Brain microvascular endothelial cell (primary cell): Measurements from ENCODE around the gene FERMT2.

Experiments used
- DNase-seq: peaks from one replicate; pipeline ENCODE4 v3.0.0-alpha.2; 2020
- H3K27ac ChIP-seq: fragments of 250-450 bp; sonication (Bioruptor Pico); 2 replicates; pipeline ENCODE4 v1.5.1; 2020; ENCODE audit warnings: mild to moderate bottlenecking, moderate library complexity
- H3K27me3 ChIP-seq: fragments of 250-450 bp; sonication (Bioruptor Pico); replicated peaks from 2 replicates; pipeline ENCODE4 v1.5.1; 2020; ENCODE audit warnings: mild to moderate bottlenecking
- H3K36me3 ChIP-seq: fragments of 250-450 bp; sonication (Bioruptor Pico); replicated peaks from 2 replicates; pipeline ENCODE4 v1.5.1; 2020; ENCODE audit warnings: mild to moderate bottlenecking
- H3K4me3 ChIP-seq: 2 replicates; pipeline ENCODE4 v1.5.1; 2011; ENCODE audit warnings: low read depth, mild to moderate bottlenecking, control low read depth, low read length, moderate library complexity
- CTCF ChIP-seq: IDR thresholded peaks from 2 replicates; pipeline ENCODE4 v1.5.1; 2011; ENCODE audit warnings: low read depth, mild to moderate bottlenecking, moderate library complexity, low read length, control low read depth, inconsistent platforms; ENCODE audit errors: missing control alignments
- in situ Hi-C: cut with HindIII; loops from 2 replicates; pipeline ENCODE4 v1.10.0; 2017; ENCODE audit warnings: low sequenced_read_pairs, low pct_ligation_motif_present

The FERMT2 gene

DNA sequence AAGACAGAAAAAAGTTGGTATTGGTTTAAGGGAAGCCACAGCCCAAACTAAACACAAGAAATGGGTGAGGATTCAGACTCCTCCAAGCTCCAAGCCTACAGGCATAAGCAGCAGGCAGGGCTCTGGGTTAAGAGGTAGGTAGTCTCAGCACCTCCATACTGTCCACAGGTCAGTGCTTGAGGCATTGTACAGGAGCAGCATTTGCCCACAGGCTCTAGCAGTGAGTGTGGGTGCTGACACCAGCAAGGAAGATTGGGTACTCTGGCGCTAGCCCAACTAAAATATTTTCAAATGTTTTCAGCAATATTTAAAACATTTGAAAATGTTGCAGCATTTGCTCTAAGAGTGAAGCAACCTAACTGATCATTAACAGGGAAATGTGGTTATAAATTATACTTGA, 33.1 kb downstream of the FERMT2 start:
- peak; percentile 13 for DNase-seq
- in situ Hi-C loops = no loop called here
- no peak overlapping the region for H3K27ac ChIP-seq
- H3K36me3 ChIP-seq = peaks cover 5% of the 10 kb centered on the region
- no peak for TF ChIP-seq CTCF
- H3K4me3 ChIP-seq = no peak overlapping the region
- H3K27me3 ChIP-seq = no peaks in the 10 kb centered on the region

DNA sequence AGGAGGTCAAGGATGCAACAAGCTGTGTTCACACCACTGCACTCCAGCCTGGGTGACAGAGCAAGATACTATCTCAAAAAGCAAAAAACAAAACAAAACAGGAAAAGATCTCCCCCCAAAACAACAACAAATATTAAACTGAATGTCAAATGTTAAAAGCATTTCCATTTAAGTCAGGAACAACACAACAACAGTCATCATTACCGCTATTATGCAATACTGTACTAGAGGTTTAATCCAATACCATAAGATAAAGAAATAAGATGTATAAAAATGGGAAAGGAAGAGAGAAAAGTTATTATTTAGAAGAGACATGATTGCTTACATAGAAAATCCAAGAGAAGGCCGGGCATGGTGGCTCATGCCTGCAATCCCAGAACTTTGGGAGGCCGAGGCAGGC, 36.6 kb downstream of the FERMT2 start:
- Histone ChIP-seq H3K4me3 (no peak overlapping the region), H3K36me3 (peaks cover 4% of the 10 kb centered on the region), H3K27me3 (no peaks in the 10 kb centered on the region), H3K27ac (no peak overlapping the region)
- DNase-seq = no peak
- TF ChIP-seq CTCF = no peak
- in situ Hi-C loops = no loop called here

GRCh38 chr14:52913271-52913670, 37.6 kb downstream of the FERMT2 start:
- Histone ChIP-seq H3K27me3 (no peaks in the 10 kb centered on the region), H3K4me3 (no peak overlapping the region), H3K36me3 (peaks cover 9% of the 10 kb centered on the region), H3K27ac (peak overlapping the region; percentile 27)
- TF ChIP-seq CTCF = no peak
- in situ Hi-C loops = no loop called here
- peak; percentile 65 for DNase-seq

GRCh38 chr14:52911904-52912303, 38.9 kb downstream of the FERMT2 start:
- no peak for DNase-seq
- Histone ChIP-seq H3K36me3 (peaks cover 6% of the 10 kb centered on the region), H3K4me3 (no peak overlapping the region), H3K27me3 (no peaks in the 10 kb centered on the region), H3K27ac (no peak overlapping the region)
- no peak for TF ChIP-seq CTCF
- in situ Hi-C loops = no loop called here

GRCh38 chr14:52910572-52910971, 40.3 kb downstream of the FERMT2 start:
- Histone ChIP-seq H3K4me3 (no peak overlapping the region), H3K36me3 (peaks cover 6% of the 10 kb centered on the region), H3K27ac (no peak overlapping the region), H3K27me3 (no peaks in the 10 kb centered on the region)
- in situ Hi-C loops = no loop called here
- TF ChIP-seq CTCF = no peak
- DNase-seq = no peak

- no peak overlapping the region for H3K27ac ChIP-seq
- peaks cover 6% of the 10 kb centered on the region for H3K36me3 ChIP-seq
- no peak overlapping the region for H3K4me3 ChIP-seq
- no peak for TF ChIP-seq CTCF
- H3K27me3 ChIP-seq = no peaks in the 10 kb centered on the region
- in situ Hi-C loops = no loop called here
- DNase-seq = no peak
Measured at GRCh38 chr14:52907949-52908348, 42.9 kb downstream of the FERMT2 start.
